VCaP (cell line): Measurements from ENCODE around the gene FAF2.
"Not testable (repeated sequence)": the region's sequence is repeated elsewhere in the genome, so short reads cannot be mapped to it uniquely, and the experiment has no call there.

Source experiments
- H3K27ac ChIP-seq: fragments of 450-650 bp; 2 replicates; pipeline ENCODE4 v1.5.1; 2017
- TF ChIP-seq, protein P1 (sequence below): fragments of 450-650 bp; conservative IDR thresholded peaks from 2 replicates; pipeline ENCODE4 v1.5.1; 2017; ENCODE audit warnings: mild to moderate bottlenecking, moderate library complexity

Gene FAF2

DNA sequence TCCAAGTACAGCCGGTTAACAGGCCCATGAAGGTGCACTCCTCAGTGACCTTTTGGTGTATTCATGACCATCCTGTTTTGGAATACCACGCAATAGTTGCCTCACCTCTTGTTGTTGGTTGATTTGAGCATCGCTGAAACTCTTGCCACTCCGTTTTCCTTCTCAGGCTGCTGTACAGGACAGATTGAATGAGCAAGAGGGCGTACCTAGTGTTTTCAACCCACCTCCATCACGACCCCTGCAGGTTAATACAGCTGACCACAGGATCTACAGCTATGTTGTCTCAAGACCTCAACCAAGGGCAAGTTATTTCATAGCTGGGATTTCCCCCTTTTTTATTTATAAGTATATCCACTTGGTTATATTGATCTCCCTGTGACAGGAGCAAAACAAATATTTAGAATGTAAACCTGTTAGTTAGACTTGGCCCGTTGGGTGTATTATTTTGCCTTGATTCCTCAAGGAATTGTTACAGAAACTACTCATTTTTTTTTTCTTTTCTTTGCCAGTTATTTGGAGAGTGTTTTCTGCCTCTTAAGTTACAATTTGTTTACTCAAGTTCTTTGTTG lies 38.1 kb downstream of the FAF2 start:
- TF ChIP-seq, protein P1, sequence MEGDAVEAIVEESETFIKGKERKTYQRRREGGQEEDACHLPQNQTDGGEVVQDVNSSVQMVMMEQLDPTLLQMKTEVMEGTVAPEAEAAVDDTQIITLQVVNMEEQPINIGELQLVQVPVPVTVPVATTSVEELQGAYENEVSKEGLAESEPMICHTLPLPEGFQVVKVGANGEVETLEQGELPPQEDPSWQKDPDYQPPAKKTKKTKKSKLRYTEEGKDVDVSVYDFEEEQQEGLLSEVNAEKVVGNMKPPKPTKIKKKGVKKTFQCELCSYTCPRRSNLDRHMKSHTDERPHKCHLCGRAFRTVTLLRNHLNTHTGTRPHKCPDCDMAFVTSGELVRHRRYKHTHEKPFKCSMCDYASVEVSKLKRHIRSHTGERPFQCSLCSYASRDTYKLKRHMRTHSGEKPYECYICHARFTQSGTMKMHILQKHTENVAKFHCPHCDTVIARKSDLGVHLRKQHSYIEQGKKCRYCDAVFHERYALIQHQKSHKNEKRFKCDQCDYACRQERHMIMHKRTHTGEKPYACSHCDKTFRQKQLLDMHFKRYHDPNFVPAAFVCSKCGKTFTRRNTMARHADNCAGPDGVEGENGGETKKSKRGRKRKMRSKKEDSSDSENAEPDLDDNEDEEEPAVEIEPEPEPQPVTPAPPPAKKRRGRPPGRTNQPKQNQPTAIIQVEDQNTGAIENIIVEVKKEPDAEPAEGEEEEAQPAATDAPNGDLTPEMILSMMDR = no peak
- no peak overlapping the region for H3K27ac ChIP-seq

DNA sequence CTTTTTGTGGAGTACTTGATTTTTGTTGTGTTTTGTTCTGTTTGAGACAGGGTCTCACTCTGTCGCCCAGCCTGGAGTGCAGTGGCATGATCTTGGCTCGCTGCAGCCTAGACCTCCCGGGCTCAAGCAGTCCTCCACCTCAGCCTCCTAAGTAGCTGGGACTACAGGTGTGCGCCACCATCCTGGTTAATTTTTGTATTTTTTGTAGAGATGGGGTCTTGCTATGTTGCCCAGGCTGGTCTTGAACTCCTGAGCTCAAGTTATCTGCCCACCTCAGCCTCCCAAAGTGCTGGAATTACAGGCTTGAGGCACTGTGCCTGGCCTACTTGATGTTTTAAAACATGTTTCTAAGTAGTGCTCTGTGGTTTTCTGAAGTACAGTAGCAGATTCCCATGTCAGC lies 39.0 kb downstream of the FAF2 start:
- not testable (repeated sequence) for H3K27ac ChIP-seq

DNA sequence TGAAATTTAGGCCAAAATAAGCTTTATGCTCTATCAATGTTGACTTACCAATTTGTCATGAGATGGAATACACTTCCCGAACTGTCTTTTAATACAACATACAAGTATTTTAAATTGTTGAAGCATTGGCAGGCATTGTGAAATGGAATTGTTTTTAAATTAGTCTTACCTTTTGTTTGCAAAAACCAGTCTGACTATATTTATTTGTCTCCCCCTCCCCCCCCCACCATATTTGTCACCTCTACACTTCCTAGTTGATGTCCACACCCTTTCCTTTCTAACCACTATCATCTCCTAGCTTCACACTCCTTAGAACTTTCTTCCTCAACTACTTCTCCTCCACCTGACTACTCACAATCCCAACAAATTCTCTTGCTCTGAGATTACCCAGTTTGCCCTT lies 40.9 kb downstream of the FAF2 start:
- TF ChIP-seq, protein P1 = no peak
- no peak overlapping the region for H3K27ac ChIP-seq

DNA sequence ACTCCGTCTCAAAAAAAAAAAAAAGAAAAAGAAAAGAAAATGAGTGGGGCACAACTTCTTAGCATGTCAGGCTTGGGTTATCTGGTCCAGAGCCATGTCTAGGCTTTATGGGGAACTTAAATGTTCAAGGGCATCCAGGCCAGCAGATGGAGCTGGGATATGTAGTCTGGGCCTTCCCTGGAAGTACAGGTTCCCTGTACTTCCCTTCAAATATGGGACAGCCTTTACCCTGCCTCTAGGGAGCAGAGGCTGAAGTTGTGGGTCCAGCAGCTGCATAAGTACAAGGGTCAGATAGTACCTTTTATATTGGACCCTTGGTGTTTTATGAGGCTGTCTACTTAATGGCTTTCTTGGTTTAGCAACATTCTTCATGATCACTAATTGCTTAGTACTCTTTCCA lies 42.1 kb downstream of the FAF2 start:
- H3K27ac ChIP-seq = no peak overlapping the region
- TF ChIP-seq, protein P1 = no peak

DNA sequence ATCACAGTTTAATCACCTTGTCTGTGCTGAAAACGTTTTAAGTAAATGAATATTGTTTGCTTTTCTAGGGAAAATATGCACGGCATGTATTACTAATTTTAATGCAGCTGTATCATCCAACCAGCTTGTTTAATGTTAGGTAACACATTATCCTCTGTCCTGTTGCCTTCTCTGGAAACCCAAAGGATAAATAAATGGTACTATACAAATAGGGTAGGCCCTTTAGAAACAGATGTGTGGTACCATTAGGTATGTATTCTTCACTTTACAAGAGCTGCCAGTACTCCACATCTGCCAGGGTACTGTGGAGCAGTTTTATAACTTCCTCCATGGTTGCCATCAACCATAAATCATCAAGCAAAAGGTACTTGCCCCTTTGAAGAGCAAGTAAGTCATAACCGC lies 42.9 kb downstream of the FAF2 start:
- no peak overlapping the region for H3K27ac ChIP-seq

DNA sequence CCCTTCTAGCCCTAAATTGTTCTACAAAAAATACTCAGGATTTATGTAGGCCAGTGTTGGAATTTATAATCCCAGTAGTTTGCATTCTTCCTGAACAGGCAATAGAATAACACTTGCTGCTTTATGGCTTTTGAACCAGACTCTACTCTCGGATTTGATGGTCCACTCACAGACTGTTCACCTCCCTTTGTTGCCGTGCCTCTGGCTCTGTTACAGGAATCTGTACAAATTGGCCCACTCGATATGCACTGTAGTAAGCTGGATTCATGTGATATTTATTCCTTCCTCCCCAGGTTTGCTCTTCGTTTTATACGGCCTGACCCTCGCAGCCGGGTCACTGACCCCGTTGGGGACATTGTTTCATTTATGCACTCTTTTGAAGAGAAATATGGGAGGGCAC lies 43.7 kb downstream of the FAF2 start:
- no peak overlapping the region for H3K27ac ChIP-seq
- TF ChIP-seq, protein P1 = no peak

More for the DNA sequence above, 42.9 kb downstream of the FAF2 start:
- TF ChIP-seq, protein P1 = no peak

DNA sequence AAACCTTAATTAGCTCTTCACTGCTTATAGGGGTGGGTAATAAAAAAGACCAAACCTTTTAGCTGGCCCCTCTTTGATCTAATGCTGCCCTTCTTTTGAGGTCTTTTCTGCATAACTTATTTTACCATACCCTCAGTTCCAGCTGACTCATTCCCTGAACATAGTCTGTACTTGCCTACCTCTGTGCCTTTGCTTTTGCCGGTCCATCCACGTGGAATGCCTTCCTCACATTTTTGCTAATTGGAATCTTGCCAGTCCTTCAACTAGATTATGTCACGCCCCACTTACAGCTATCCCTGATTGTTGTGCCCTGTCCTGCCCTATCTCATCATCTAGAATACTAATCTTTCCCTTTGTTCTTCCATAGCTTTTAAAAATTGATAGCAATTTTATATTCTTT lies 44.2 kb downstream of the FAF2 start:
- TF ChIP-seq, protein P1 = no peak
- no peak overlapping the region for H3K27ac ChIP-seq

DNA sequence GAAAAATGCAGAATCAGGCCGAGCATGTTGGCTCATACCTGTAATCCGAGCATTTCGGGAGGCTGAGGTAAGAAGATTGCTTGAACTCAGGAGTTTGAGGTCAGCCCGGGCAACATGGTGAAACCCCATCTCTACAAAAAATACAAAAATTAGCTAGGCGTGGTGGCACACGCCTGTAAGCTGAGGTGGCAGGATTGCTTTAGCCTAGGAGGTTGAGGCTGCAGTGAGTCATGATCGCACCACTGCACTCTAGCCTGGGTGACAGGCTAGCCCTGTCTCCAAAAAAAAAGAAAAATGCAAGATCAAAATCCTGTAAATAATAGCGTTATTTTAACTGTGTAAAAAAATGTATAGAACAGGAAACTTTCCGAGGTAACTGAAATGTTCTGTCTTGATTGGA lies 49.7 kb downstream of the FAF2 start:
- no peak overlapping the region for H3K27ac ChIP-seq
- TF ChIP-seq, protein P1 = no peak
